HG02943 (cell line): Measurements from ENCODE around the gene CHPF.

ENCODE experiments used
- ATAC-seq: cut with Tn5 transposase; IDR thresholded peaks from one replicate; pipeline ENCODE4 v1.9.1; 2021; ENCODE audit warnings: mild to moderate bottlenecking, low read depth, moderate library complexity; ENCODE audit not compliant: unreplicated experiment

Gene CHPF

DNA sequence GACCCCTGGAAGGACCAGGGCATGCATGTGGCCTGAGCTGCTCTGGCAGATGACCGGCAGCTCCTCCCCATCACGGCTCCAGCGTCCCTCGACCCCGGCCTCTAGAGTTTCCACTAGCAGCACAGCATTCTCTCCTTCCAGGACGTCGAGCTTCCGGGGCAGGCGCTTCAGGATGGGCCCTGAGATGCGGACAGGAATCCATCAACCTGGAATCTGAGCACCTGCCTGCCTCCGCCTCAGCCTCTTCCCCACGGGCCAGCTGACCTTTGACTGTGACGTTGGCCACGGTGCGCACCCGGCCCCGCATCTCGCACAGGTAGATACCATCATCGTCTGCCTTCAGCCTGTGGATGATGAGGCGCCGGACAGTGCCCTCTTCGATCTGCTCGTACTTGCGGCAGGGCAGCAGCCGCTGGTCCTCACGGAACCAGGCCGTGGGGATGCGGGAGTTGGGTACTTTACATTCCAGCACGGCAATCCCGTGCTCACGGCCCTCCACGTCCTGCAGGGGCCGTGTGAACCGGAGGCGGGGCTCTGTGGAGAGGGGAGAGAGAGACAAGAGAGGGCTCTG, 24.3 kb upstream of the CHPF start:
- ATAC-seq, result no peak

DNA sequence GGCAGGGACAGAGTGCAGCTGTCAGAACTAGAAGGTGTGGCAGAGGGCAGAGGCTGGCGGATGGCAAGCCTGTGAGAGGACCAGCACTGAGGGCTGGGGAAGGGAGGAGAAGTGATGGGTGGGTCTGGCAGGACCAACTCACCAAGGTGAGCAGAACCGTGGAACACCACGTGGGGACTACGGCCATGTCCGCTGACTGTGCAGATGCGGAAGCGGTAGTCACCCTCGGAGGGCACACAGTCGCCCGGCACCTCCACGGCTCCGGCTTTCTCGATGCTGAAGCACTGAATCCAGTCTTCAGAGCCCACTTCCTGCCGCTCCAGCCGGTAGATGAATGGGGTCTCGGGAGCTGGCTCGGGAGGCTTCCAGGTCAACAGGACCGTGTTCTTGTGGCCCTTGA, 23.5 kb upstream of the CHPF start:
- ATAC-seq, result no peak

- ATAC-seq, result no peak
These were observed 23.0 kb upstream of the CHPF start for GRCh38 chr2:219566640-219567039.

- no peak for ATAC-seq
These were observed 21.8 kb upstream of the CHPF start for GRCh38 chr2:219565130-219566080.

DNA sequence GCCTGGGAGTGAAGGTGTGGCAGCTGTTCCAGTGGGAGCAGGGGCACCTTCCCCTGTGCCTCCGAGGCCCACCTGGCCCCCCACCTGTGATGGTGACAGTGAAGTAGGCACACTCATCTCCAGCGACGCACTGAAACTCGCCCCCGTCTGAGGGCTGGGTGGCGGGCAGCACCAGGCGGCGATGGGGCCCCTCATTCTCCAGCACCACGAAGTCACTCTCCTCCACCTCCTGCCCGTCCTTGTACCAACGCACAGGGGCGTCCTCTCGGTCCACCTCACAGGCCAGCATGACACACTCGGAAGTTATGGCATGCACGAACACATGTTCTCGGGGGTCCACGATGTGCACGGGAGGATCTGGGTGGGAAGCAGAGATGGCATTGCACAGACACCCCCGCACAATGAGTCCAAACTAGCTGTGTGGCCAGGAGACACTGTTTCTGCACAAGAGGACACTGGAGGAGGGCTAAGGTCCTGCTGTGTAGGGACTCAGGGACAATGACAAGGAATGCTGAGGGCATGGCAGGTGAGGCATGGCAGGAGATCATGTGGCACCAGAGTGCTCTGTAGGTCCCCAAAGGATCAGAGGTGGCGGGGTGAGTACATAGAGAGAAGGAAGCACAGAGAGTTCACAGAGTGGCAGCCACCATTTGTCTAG, 19.8 kb upstream of the CHPF start:
- no peak for ATAC-seq

- no peak for ATAC-seq
These were observed 18.7 kb upstream of the CHPF start for GRCh38 chr2:219562049-219563020.

DNA sequence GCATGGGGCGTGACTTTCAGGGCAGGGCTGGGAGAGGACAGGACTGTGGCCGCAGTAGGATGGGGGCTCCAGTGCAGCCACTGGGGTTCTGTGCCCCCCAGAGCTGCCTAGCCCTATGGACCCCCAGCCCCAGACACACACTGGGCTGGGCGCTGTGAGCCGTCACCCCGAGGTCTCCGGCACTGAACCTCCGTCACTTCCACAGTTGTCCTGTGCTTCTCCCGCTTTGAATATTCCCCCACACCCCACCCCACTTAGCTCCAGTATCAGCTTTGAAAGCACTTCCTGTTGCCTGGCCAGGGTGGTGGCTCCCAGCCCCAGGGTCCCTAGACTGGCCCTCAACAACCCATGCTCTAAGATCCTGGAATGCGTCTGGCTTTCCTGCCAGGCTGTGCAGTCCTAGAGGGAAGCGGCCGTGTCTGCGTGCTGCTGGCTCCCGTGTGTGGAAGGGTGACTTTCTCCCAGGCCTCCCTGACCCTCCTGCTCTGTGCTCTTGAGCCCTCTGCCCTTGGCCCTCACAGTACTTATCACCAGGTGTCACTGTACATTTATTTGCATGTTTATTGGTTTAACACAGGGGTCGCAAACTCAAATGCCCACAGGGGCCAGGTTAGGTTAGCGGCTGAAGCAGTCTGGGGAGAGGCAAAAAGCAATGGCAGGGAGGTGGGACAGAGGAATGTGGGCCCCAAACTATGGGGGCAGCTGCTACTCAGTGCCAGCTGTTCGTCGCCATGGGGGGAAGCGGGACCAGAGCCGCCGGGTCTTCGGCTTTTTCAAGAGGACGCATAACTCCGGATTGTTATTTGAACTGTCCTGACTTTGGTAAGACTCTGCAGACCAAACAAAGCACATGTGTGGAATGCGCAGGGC, 17.8 kb upstream of the CHPF start:
- no peak for ATAC-seq

DNA sequence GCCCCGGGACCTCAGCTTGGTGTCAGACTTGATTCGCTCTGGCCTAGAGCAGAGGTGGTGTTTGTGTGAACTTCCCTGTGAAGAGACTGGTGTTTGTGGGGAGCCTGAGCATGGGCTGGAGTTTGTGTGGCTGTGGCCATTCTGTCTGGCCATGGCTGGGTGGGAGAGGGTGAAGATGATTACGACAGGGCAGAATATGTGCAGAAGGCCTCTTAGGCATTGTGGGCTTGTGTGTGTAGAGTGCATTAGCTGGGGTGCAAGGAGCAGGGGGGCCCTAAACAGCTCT, 17.2 kb upstream of the CHPF start:
- ATAC-seq, result no peak

GRCh38 chr2:219560037-219560892, 16.7 kb upstream of the CHPF start:
- no peak for ATAC-seq

DNA sequence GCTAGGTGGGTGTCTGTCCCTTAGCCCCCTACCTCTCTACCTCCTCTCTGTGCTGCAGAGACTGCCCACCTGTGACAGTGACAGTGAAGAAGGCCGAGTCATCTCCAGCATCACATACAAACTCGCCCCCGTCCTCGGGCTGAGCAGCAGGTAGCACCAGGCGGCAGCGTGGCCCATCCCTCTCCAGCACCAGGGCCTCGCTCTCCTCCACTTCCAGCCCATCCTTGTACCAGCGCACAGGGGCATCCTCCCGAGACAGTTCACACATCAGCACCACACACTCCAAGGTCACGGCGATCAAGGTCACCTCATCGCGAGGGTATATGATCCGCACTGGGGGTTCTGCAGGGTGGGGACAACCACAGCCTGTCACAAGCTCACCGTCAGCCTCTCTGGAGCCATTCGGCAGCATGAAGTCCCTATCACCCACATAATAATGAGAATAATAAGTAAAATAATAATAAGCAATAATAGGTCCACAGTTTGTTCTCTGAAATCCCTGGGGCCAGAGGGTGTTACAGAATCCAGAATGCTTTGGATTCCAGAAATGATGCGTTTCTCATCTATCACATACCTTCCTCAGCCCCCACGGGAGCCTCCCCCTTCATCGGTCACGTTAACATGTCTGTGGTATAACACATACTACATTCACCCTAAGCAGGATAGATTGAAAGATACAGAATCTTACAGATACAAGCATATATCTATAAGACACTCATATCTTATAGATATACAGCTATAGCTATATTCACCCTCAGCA, 15.7 kb upstream of the CHPF start:
- no peak for ATAC-seq

DNA sequence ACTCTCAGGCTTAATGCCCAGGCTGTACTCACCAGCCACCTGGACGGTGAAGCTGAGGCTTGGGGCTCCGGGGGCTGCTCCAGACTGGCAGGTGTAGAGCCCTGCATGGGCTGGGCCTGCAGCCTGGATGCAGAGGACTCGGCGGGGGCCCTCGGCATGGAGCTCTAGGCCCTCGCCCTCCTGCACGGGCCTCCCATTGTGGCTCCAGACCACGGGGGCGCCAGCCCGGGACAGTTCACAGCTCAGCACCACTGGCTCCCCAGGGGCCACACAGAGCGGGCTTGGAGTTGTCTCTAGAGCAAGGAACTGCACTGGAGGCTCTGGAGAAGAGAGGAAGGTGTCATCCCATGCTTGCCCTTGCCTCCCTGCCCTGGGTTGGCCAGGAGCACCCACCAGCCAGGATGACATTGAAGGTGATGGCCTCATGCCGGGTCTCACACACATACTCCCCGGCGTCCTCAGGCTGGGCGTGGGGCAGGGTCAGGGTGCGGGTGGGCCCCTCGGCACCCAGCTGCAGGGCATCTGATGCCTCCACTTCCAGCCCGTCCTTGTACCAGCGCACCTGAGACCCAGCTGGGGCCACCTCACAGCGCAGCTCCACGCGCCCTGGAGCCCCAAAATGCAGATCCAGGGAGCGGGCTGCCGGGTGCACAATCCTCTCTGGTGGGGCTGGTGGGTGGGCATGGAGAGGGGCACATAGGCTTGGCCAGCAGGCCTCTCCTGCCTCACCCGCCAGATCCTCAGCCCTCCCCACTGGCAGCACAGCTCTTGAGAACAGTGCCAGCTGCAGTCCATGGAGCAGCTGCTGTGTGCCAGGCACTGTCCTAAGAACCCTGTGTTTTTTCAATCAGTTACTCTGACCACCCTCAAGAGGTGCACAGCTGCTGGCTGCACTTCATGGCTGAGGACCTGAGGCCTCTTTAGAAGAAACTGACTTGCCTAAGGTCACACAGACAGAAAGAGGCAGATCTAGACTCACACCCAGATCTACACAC, 14.5 kb upstream of the CHPF start:
- ATAC-seq, result no peak

- ATAC-seq, result no peak
These were observed 13.7 kb upstream of the CHPF start for GRCh38 chr2:219557320-219557719.

- ATAC-seq, result no peak
These were observed 12.8 kb upstream of the CHPF start for GRCh38 chr2:219556413-219556812.

DNA sequence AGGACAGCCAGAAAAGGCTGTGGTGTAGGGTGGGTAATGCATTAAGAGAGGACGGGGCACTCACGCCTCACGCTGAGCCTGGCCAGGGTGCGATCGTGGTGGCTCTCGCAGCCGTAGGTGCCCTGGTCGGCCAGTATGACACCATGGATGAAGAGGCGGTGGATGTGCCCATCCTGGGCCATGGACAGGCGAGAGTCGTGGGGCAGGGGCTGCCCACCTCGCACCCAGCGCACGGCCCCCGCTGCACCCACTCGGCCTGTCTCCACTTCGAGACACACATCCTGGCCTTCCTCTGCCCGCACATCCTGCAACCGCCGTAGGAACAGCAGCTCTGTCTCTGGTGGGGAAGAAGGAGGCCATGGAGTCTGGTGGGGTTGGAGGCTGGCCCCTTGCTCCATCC, 12.3 kb upstream of the CHPF start:
- no peak for ATAC-seq

DNA sequence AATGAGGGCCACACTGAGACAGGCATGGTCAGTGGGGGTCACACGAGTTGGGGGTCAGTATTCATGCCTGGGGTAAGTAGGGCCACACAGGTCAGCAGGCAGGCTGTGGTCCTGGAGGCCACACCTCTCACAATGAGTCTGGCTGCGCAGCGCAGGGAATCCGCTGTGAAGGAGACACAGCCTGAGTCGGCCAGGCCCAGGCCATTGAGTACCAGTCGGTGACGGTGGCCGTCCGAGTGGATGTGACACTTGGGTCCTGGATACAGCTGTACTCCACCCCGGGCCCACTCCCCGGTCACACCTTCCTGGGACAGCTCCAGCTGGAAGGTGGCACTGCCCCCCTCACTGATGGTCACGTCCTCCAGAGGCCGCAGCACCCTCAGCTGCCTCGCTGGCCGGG, 10.7 kb upstream of the CHPF start:
- ATAC-seq, result no peak

GRCh38 chr2:219553463-219553963, 9.9 kb upstream of the CHPF start:
- no peak for ATAC-seq

DNA sequence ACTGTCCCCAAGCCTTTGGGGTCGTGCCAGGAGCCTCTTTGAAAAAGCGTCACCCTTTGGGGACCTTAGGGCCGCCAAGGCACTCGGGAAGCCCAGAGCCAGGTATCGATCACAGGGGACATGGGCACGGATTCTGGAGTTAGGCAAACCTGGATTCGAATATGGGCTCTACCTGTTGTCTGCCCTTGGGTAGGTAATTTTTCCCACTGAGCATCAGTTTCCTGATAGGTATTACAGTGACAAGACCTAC, 9.5 kb upstream of the CHPF start:
- ATAC-seq, result no peak
